Measurements from ENCODE around the gene CTNND2. TPM values are rescaled to one million over a fixed set of nuclear protein-coding genes. Genes with fewer than 3 reads are reported as not detected.

The CTNND2 gene
- total RNA-seq, 2 donors from 2014 or later, result not detected

DNA sequence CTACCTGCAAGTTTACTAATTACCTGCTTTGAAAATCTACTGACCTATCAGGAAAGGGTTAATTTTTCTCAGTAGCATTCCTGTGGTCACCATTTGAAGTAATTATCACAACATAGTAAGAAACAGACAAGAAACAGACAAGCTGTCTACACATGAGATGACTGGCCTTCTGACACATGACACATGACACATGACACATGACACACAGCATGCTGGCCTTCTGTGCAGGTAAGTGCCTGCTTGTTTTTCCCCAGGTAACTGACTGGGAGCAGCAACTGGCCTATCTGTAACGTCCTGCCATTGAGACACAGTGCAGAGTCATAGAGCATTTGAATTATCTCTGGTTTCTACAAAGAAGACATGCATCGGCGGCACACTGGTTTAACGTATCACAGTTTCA is 222.4 kb downstream of the CTNND2 start:
- Histone ChIP-seq H3K27me3 (replicated peaks; ENCODE audit: insufficient read depth) (no peaks in the 10 kb centered on the region), H3K27ac (no peak overlapping the region), H3K4me1 (ENCODE audit: control insufficient read depth in 1 of 2, low read depth in 2 of 2) (no peaks in the 10 kb centered on the region), H3K4me3 (no peak overlapping the region), H3K36me3 (no peaks in the 10 kb centered on the region), H3K9me3 (no peaks in the 10 kb centered on the region)
- ATAC-seq (ENCODE audit: insufficient number of reproducible peaks, low FRiP score, low read depth) (no peak), DNase-seq (ENCODE audit: low spot score) (no peak)
- TF ChIP-seq, protein P1, sequence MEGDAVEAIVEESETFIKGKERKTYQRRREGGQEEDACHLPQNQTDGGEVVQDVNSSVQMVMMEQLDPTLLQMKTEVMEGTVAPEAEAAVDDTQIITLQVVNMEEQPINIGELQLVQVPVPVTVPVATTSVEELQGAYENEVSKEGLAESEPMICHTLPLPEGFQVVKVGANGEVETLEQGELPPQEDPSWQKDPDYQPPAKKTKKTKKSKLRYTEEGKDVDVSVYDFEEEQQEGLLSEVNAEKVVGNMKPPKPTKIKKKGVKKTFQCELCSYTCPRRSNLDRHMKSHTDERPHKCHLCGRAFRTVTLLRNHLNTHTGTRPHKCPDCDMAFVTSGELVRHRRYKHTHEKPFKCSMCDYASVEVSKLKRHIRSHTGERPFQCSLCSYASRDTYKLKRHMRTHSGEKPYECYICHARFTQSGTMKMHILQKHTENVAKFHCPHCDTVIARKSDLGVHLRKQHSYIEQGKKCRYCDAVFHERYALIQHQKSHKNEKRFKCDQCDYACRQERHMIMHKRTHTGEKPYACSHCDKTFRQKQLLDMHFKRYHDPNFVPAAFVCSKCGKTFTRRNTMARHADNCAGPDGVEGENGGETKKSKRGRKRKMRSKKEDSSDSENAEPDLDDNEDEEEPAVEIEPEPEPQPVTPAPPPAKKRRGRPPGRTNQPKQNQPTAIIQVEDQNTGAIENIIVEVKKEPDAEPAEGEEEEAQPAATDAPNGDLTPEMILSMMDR (IDR thresholded peaks at IDR 0.05), result no peak

DNA sequence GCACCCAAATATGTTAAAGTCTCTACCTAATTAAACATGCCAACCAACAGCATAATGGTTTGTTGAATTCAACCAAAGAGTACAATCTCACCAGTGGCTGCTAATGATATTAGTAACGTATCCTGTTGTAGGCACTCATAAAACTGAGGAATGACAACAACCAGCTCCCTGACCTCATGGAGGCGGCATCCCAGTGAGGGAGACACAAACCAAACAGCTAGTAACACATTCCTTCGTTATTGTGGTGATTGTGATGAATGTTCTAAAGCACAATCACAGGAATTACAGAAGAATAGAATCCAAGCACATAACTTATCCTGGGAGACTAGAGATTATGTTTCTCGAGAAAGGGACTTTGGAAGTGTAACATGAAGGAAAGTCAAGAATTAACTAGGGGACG is 224.6 kb downstream of the CTNND2 start:
- DNase-seq (ENCODE audit: low spot score) (no peak), ATAC-seq (ENCODE audit: insufficient number of reproducible peaks, low FRiP score, low read depth) (no peak)
- Histone ChIP-seq H3K4me3 (no peak overlapping the region), H3K27me3 (replicated peaks; ENCODE audit: insufficient read depth) (no peaks in the 10 kb centered on the region), H3K36me3 (no peaks in the 10 kb centered on the region), H3K4me1 (ENCODE audit: control insufficient read depth in 1 of 2, low read depth in 2 of 2) (no peaks in the 10 kb centered on the region), H3K9me3 (no peaks in the 10 kb centered on the region), H3K27ac (no peak overlapping the region)
- TF ChIP-seq, protein P1 (IDR thresholded peaks at IDR 0.05), result no peak

DNA sequence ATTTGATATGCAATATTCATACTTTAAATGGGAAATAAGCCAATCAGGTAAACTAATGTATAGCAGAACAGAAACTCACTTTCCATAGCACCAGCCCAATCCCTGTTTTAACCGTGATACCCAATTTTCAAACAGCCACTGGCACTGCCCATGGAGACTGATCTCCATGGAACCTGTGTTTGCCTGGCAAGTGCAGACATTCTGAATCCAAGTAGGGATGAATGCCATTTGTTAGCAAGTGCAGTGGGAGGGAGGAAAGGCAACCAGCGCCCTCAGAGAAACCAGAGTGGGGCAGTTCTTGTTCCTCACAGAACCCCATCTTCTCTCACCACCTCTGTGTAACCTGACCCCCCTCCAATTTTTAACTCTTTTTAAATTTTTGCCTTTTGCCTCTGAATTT is 229.1 kb downstream of the CTNND2 start:
- Histone ChIP-seq H3K9me3 (no peaks in the 10 kb centered on the region), H3K27ac (no peak overlapping the region), H3K36me3 (no peaks in the 10 kb centered on the region), H3K4me3 (no peak overlapping the region), H3K27me3 (replicated peaks; ENCODE audit: insufficient read depth) (no peaks in the 10 kb centered on the region), H3K4me1 (ENCODE audit: control insufficient read depth in 1 of 2, low read depth in 2 of 2) (no peaks in the 10 kb centered on the region)
- DNase-seq (ENCODE audit: low spot score) (no peak), ATAC-seq (ENCODE audit: insufficient number of reproducible peaks, low FRiP score, low read depth) (no peak)
- TF ChIP-seq, protein P1 (IDR thresholded peaks at IDR 0.05), result no peak

DNA sequence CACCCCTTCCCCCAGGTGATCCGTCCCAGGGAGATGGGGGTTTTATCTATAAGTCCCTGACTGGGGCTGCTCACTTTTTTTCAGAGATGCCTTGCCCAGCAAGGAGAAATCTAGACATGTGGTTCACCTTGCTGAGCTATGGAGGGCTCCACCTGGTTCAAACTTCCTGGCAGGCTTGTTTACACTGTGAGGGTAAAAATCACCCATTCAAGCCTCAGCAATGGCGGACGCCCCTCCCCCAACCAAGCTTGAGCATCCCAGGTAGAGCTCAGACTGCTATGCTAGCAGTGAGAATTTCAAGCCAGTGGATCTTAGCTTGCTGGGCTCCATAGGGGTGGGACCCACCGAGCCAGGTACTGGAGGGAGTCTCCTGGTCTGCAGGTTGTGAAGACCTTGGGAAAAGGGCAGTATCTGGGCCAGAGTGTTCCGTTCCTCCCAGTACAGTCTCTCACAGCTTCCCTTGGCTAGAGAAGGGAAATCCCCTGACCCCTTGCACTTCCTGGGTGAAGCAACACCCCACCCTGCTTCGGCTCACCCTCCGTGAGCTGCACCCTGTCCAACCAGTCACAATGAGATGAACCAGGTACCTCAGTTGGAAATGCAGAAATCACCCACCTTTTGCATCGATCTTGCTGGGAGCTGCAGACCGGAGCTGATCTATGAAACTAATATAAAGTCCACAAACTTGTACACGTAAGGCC is 231.7 kb downstream of the CTNND2 start:
- no peaks in the 10 kb centered on the region for H3K36me3 ChIP-seq
- H3K4me1 ChIP-seq (ENCODE audit: control insufficient read depth in 1 of 2, low read depth in 2 of 2), result no peaks in the 10 kb centered on the region
- ATAC-seq (ENCODE audit: insufficient number of reproducible peaks, low FRiP score, low read depth), result no peak
- H3K27me3 ChIP-seq (replicated peaks; ENCODE audit: insufficient read depth), result no peaks in the 10 kb centered on the region
- DNase-seq (ENCODE audit: low spot score), result no peak
- TF ChIP-seq, protein P1 (IDR thresholded peaks at IDR 0.05), result no peak
- no peak overlapping the region for H3K27ac ChIP-seq
- no peaks in the 10 kb centered on the region for H3K9me3 ChIP-seq
- no peak overlapping the region for H3K4me3 ChIP-seq

DNA sequence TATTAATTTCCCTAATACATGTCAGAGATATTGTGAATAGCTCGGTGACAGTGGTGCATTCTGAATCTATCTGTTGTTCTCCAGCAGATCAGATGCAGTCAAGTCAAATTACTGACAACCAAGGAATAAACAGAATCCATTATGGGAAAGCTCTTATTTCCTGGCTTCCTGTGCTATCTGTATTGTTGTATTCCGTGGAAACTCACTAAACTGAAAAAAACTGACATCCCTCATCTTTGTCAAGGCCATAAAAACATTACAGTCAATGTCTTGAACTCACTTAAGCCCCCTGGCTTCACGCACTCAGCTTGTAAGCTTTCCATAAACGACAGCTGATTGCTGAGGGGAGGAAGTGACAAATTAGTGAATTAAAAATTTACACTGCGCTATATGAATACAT is 245.9 kb downstream of the CTNND2 start:
- Histone ChIP-seq H3K9me3 (no peaks in the 10 kb centered on the region), H3K36me3 (no peaks in the 10 kb centered on the region), H3K4me3 (no peak overlapping the region), H3K27me3 (replicated peaks; ENCODE audit: insufficient read depth) (no peaks in the 10 kb centered on the region), H3K27ac (no peak overlapping the region), H3K4me1 (ENCODE audit: control insufficient read depth in 1 of 2, low read depth in 2 of 2) (no peaks in the 10 kb centered on the region)
- ATAC-seq (ENCODE audit: insufficient number of reproducible peaks, low FRiP score, low read depth), result no peak
- no peak for DNase-seq (ENCODE audit: low spot score)
- TF ChIP-seq, protein P1 (IDR thresholded peaks at IDR 0.05), result no peak

Measured in thoracic aorta (tissue), 2 donors.